Cardiac fibroblast (primary cell): ENCODE data around the gene HS6ST2.

Source experiments
- DNase-seq, 2 donors: peaks; one replicate each; pipeline versions ENCODE4 v3.0.0 to v3.0.0-alpha.2; 2010; ENCODE audit warnings: low read depth in 2 of 2
- H3K4me3 ChIP-seq, 2 donors: replicated peaks in 1 of 2; 1 replicate in 1 of 2; 2 replicates in 1 of 2; pipeline ENCODE4 v1.5.1; 2011; ENCODE audit warnings: low read depth in 2 of 2, low read length in 2 of 2, mild to moderate bottlenecking in 2 of 2, moderate library complexity in 1 of 2
- CTCF ChIP-seq: IDR thresholded peaks from one replicate; pipeline ENCODE4 v1.5.1; 2011; ENCODE audit warnings: low read depth, mild to moderate bottlenecking, low read length, inconsistent platforms

HS6ST2 gene

GRCh38 chrX:132623300-132623699 lies 335.1 kb downstream of the HS6ST2 start:
- H3K4me3 ChIP-seq: no peak overlapping the region
- DNase-seq: no peak
- no peak for TF ChIP-seq CTCF

- TF ChIP-seq CTCF: no peak
- peak; percentile 15 to 18 for DNase-seq
- H3K4me3 ChIP-seq: no peak overlapping the region
Observed at GRCh38 chrX:132622130-132622529, 336.3 kb downstream of the HS6ST2 start.

- no peak for TF ChIP-seq CTCF
- DNase-seq: no peak
- H3K4me3 ChIP-seq: no peak overlapping the region
Observed at GRCh38 chrX:132618810-132619209, 339.6 kb downstream of the HS6ST2 start.

GRCh38 chrX:132615391-132616131 lies 342.9 kb downstream of the HS6ST2 start:
- peak; percentile 38 for TF ChIP-seq CTCF
- peak; percentile 51 for DNase-seq
- H3K4me3 ChIP-seq: no peak overlapping the region

- peak; percentile 34 for TF ChIP-seq CTCF
- no peak overlapping the region for H3K4me3 ChIP-seq
Observed at GRCh38 chrX:132614297-132614696, 344.1 kb downstream of the HS6ST2 start.

GRCh38 chrX:132613801-132614200 lies 344.6 kb downstream of the HS6ST2 start:
- no peak for DNase-seq
- TF ChIP-seq CTCF: no peak
- H3K4me3 ChIP-seq: no peak overlapping the region

More at GRCh38 chrX:132614297-132614696, 344.1 kb downstream of the HS6ST2 start:
- peak in 1 of 2 donors; percentile 4 for DNase-seq
